ENCODE measurements around the gene DLX4. TPM values are rescaled to one million over a fixed set of nuclear protein-coding genes. Genes with fewer than 3 reads are reported as not detected.

DLX4 gene
- total RNA-seq, 4 donors from 2014 or later = 0.13 to 0.67 TPM; not detected in 2

GRCh38 chr17:50003911-50004310, 34.9 kb downstream of the DLX4 start:
- Histone ChIP-seq H3K4me1 (no peaks in the 10 kb centered on the region), H3K36me3 (no peaks in the 10 kb centered on the region), H3K27me3 (peaks cover 0 to 66% (median 0%) of the 10 kb centered on the region in 4 donors), H3K27ac (no peak overlapping the region), H3K9me3 (peaks cover 0 to 2% (median under 1%) of the 10 kb centered on the region in 3 donors), H3K4me3 (no peak overlapping the region)
- intact Hi-C loops (cut with DNase I) = no loop called here
- WGBS, 2 donors = 57 to 70% methylated on average over 4 of the region's 4 CpGs
- TF ChIP-seq CTCF (IDR thresholded peaks at IDR 0.05) (no peak), POLR2A (IDR thresholded peaks at IDR 0.05) (no peak)
- DNase-seq = no peak

GRCh38 chr17:50009282-50009681, 40.3 kb downstream of the DLX4 start:
- no peaks in the 10 kb centered on the region for H3K4me1 ChIP-seq

GRCh38 chr17:50013079-50013478, 44.1 kb downstream of the DLX4 start:
- peaks cover 0 to 37% (median 28%) of the 10 kb centered on the region in 3 donors for H3K9me3 ChIP-seq
- peaks cover 0 to 26% (median 0%) of the 10 kb centered on the region in 4 donors for H3K27me3 ChIP-seq
- H3K4me1 ChIP-seq = no peaks in the 10 kb centered on the region
- no peak overlapping the region for H3K4me3 ChIP-seq
- 81 to 85% methylated on average over 2 of the region's 2 CpGs for WGBS, 2 donors
- DNase-seq = no peak
- H3K36me3 ChIP-seq = no peaks in the 10 kb centered on the region
- no peak overlapping the region for H3K27ac ChIP-seq
- intact Hi-C loops (cut with DNase I) = no loop called here
- TF ChIP-seq POLR2A (IDR thresholded peaks at IDR 0.05) = no peak
- no peak for TF ChIP-seq CTCF (IDR thresholded peaks at IDR 0.05)

More at GRCh38 chr17:50009282-50009681, 40.3 kb downstream of the DLX4 start:
- TF ChIP-seq CTCF (IDR thresholded peaks at IDR 0.05) (no peak), POLR2A (IDR thresholded peaks at IDR 0.05) (no peak)
- no peak for DNase-seq
- Histone ChIP-seq H3K9me3 (peaks cover 0 to 31% (median 19%) of the 10 kb centered on the region in 3 donors), H3K27ac (no peak overlapping the region), H3K36me3 (no peaks in the 10 kb centered on the region), H3K27me3 (peaks cover 0 to 35% (median 0%) of the 10 kb centered on the region in 4 donors), H3K4me3 (no peak overlapping the region)
- intact Hi-C loops (cut with DNase I) = no loop called here
- WGBS, 2 donors = 35 to 68% methylated on average over 2 of the region's 2 CpGs

- no peak for TF ChIP-seq POLR2A (IDR thresholded peaks at IDR 0.05)
- no peak for TF ChIP-seq CTCF (IDR thresholded peaks at IDR 0.05)
- Histone ChIP-seq H3K36me3 (no peaks in the 10 kb centered on the region), H3K4me1 (no peaks in the 10 kb centered on the region), H3K9me3 (peaks cover 0 to 28% (median 21%) of the 10 kb centered on the region in 3 donors), H3K4me3 (no peak overlapping the region), H3K27ac (no peak overlapping the region), H3K27me3 (peaks cover 0 to 26% (median 0%) of the 10 kb centered on the region in 4 donors)
- DNase-seq = no peak
- 22 to 42% methylated on average over 1 of the region's 1 CpG for WGBS, 2 donors
- intact Hi-C loops (cut with DNase I) = no loop called here
Observed at GRCh38 chr17:50014471-50015088, 45.6 kb downstream of the DLX4 start.

GRCh38 chr17:50015146-50015545, 46.2 kb downstream of the DLX4 start:
- H3K27ac ChIP-seq = no peak overlapping the region
- H3K9me3 ChIP-seq = peaks cover 0 to 26% (median 20%) of the 10 kb centered on the region in 3 donors
- intact Hi-C loops (cut with DNase I) = no loop called here
- no peaks in the 10 kb centered on the region for H3K4me1 ChIP-seq
- H3K4me3 ChIP-seq = no peak overlapping the region
- 71 to 96% methylated on average over 2 of the region's 2 CpGs for WGBS, 2 donors
- DNase-seq = no peak
- peaks cover 0 to 26% (median 0%) of the 10 kb centered on the region in 4 donors for H3K27me3 ChIP-seq
- TF ChIP-seq POLR2A (IDR thresholded peaks at IDR 0.05) (no peak), CTCF (IDR thresholded peaks at IDR 0.05) (no peak)
- no peaks in the 10 kb centered on the region for H3K36me3 ChIP-seq

Data from esophagus squamous epithelium (tissue), 5 donors.